ENCODE data around the gene TTLL3. TPM values are rescaled to one million over a fixed set of nuclear protein-coding genes. Genes with fewer than 3 reads are reported as not detected.

Gene TTLL3
- total and polyA plus RNA-seq, 2 of the 8 experiments (the other 6 are each of a cell fraction or from before 2014, with no cell fraction given) = 5.9 to 8.9 TPM

- TF ChIP-seq CHD1 (IDR thresholded peaks at IDR 0.05; ENCODE audit: low read depth, low read length) = peak; percentile 99
- TF ChIP-seq SP1 (IDR thresholded peaks at IDR 0.05; ENCODE audit: low read depth, low read length) = no peak
- peak; percentile 42 for TF ChIP-seq SIX5 (IDR thresholded peaks at IDR 0.05; ENCODE audit: low read depth, low read length)
- no peak for TF ChIP-seq EZH2 (IDR thresholded peaks at IDR 0.05; ENCODE audit: low read depth, low read length, severe bottlenecking)
- TF ChIP-seq ZNF274 (IDR thresholded peaks at IDR 0.05; ENCODE audit: borderline replicate concordance, extremely low read depth, low read length) = no peak
- no peak for TF ChIP-seq RAD21 (IDR thresholded peaks at IDR 0.05 in 1 of 2, conservative IDR thresholded peaks at IDR 0.05 in 1 of 2; ENCODE audit: low read depth in 2 of 2, low read length in 2 of 2)
- peak; percentile 76; the same call in 1 of the 2 replicates for TF ChIP-seq GABPA (IDR thresholded peaks at IDR 0.05; ENCODE audit: borderline replicate concordance, insufficient read depth, low read length)
- TF ChIP-seq POLR2A (IDR thresholded peaks at IDR 0.05; ENCODE audit: control extremely low read depth in 1 of 2, low read depth in 2 of 2, low read length in 2 of 2) = peak; percentile 57 to 79; a peak in 2 of 3 replicates
- TF ChIP-seq, protein P1, sequence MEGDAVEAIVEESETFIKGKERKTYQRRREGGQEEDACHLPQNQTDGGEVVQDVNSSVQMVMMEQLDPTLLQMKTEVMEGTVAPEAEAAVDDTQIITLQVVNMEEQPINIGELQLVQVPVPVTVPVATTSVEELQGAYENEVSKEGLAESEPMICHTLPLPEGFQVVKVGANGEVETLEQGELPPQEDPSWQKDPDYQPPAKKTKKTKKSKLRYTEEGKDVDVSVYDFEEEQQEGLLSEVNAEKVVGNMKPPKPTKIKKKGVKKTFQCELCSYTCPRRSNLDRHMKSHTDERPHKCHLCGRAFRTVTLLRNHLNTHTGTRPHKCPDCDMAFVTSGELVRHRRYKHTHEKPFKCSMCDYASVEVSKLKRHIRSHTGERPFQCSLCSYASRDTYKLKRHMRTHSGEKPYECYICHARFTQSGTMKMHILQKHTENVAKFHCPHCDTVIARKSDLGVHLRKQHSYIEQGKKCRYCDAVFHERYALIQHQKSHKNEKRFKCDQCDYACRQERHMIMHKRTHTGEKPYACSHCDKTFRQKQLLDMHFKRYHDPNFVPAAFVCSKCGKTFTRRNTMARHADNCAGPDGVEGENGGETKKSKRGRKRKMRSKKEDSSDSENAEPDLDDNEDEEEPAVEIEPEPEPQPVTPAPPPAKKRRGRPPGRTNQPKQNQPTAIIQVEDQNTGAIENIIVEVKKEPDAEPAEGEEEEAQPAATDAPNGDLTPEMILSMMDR (IDR thresholded peaks at IDR 0.05; ENCODE audit: control extremely low read depth in 1 of 3, insufficient read depth in 1 of 3, low read depth in 1 of 3, low read length in 3 of 3) = no peak
- TF ChIP-seq MAFK (IDR thresholded peaks at IDR 0.05; ENCODE audit: low read depth, low read length) = no peak
- TF ChIP-seq SRF (IDR thresholded peaks at IDR 0.05; ENCODE audit: low read depth, low read length) = peak; percentile 88
- no peak for TF ChIP-seq SIN3A (conservative IDR thresholded peaks at IDR 0.05 in 1 of 2, IDR thresholded peaks at IDR 0.05 in 1 of 2; ENCODE audit: low read depth in 1 of 2, low read length in 2 of 2)
- TF ChIP-seq BCL11A (IDR thresholded peaks at IDR 0.05; ENCODE audit: low read depth in 2 of 2, low read length in 2 of 2) = no peak
- peak; percentile 68 for TF ChIP-seq ASH2L (IDR thresholded peaks at IDR 0.05; ENCODE audit: low read length)
- 0 out of 2 replicates have a peak, but pooled peaks have one; percentile 1 for TF ChIP-seq TEAD4 (IDR thresholded peaks at IDR 0.05; ENCODE audit: low read depth, low read length)
- TF ChIP-seq, protein P2, sequence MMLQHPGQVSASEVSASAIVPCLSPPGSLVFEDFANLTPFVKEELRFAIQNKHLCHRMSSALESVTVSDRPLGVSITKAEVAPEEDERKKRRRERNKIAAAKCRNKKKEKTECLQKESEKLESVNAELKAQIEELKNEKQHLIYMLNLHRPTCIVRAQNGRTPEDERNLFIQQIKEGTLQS (IDR thresholded peaks at IDR 0.05; ENCODE audit: insufficient read depth, low read depth, low read length) = no peak
- no peak for TF ChIP-seq YY1 (IDR thresholded peaks at IDR 0.05; ENCODE audit: low read depth, low read length)
- TF ChIP-seq PHF8 (conservative IDR thresholded peaks at IDR 0.05; ENCODE audit: low read depth, low read length) = peak; percentile 91
- no peak for TF ChIP-seq HDAC2 (IDR thresholded peaks at IDR 0.05; ENCODE audit: borderline replicate concordance in 1 of 2, low read depth in 2 of 2, low read length in 2 of 2)
- peak; percentile 87 for TF ChIP-seq BRCA1 (IDR thresholded peaks at IDR 0.05; ENCODE audit: low read depth, low read length)
Measured at GRCh38 chr3:9792405-9793160, 17.5 kb upstream of the TTLL3 start, which contains the start of the genes ARPC4 and TADA3 (continued).

Data from H1 (cell line).